H1 (cell line): ENCODE data around the gene LMNTD2. TPM values are rescaled to one million over a fixed set of nuclear protein-coding genes. Genes with fewer than 3 reads are reported as not detected.

Experiments
- CTCF ChIA-PET: fragments of 300-600 bp; sonication (Branson Sonifier 250); formaldehyde crosslinking; loops from one replicate; lab custom pipeline; 2021; ENCODE audit not compliant: partially characterized antibody; lab: Charles Lee
- POLR2A ChIA-PET: fragments of 300-600 bp; sonication (Branson Sonifier 250); formaldehyde crosslinking; loops from one replicate; lab custom pipeline; 2021; ENCODE audit warnings: inconsistent platforms; ENCODE audit not compliant: partially characterized antibody; lab: Charles Lee
- DNase-seq, 2 experiments: peaks; one replicate each; pipeline versions ENCODE4 v3.0.0 to v3.0.0-alpha.2; 2010 to 2022; ENCODE audit warnings: low spot score in 2 of 2, low read depth in 1 of 2, mixed read lengths in 1 of 2
- FAIRE-seq: peaks from 2 replicates; lab custom pipeline; 2011; peaks lifted over from hg19 to GRCh38; lab: Jason Lieb, UNC
- H2AFZ ChIP-seq: 2 replicates; pipeline ENCODE4 v1.8.1; 2012; ENCODE audit warnings: low read length, inconsistent platforms
- H2AK5ac ChIP-seq: 2 replicates; pipeline ENCODE4 v1.6.1; 2013; ENCODE audit warnings: low read depth, low read length
- H2BK120ac ChIP-seq: replicated peaks from 2 replicates; pipeline ENCODE3; 2013; ENCODE audit warnings: low read depth, low read length, inconsistent platforms
- H2BK12ac ChIP-seq: 2 replicates; pipeline ENCODE4 v1.6.1; 2013; ENCODE audit warnings: low read depth, low read length
- H2BK15ac ChIP-seq: 2 replicates; pipeline ENCODE4 v1.6.1; 2013; ENCODE audit warnings: low read length
- H2BK20ac ChIP-seq: 2 replicates; pipeline ENCODE4 v1.6.1; 2013; ENCODE audit warnings: low read length
- H2BK5ac ChIP-seq: 2 replicates; pipeline ENCODE4 v1.6.1; 2013; ENCODE audit warnings: low read depth, low read length
- H3K14ac ChIP-seq: 2 replicates; pipeline ENCODE4 v1.6.1; 2013; ENCODE audit warnings: inconsistent platforms; ENCODE audit not compliant: insufficient read length
- H3K18ac ChIP-seq: 2 replicates; pipeline ENCODE4 v1.6.1; 2013; ENCODE audit warnings: low read length; ENCODE audit errors: extremely low read depth
- H3K23ac ChIP-seq: 2 replicates; pipeline ENCODE4 v1.6.1; 2013; ENCODE audit warnings: inconsistent platforms; ENCODE audit not compliant: insufficient read length
- H3K23me2 ChIP-seq: 2 replicates; pipeline ENCODE4 v1.6.1; 2013; ENCODE audit warnings: low read depth, low read length
- H3K27ac ChIP-seq: 2 replicates; pipeline ENCODE4 v1.6.1; 2011; ENCODE audit warnings: low read depth, low read length, inconsistent platforms
- H3K27me3 ChIP-seq, 4 experiments: replicated peaks in 1 of 4; 1 replicate in 1 of 4; 2 replicates in 3 of 4; pipeline versions ENCODE4 v1.6.1 to v1.8.1; 2011 to 2013; ENCODE audit warnings: low read length in 3 of 4, mild to moderate bottlenecking in 3 of 4, inconsistent platforms in 2 of 4, mixed read lengths in 2 of 4, moderate library complexity in 1 of 4; ENCODE audit not compliant: control insufficient read depth in 3 of 4, insufficient read depth in 3 of 4; ENCODE audit errors: extremely low read depth in 1 of 4
- H3K36me3 ChIP-seq, 4 experiments: 2 replicates each; pipeline versions ENCODE4 v1.6.1 to v1.8.1; 2011 to 2013; ENCODE audit warnings: mild to moderate bottlenecking in 4 of 4, low read length in 3 of 4, moderate library complexity in 2 of 4, control low read depth in 1 of 4, inconsistent platforms in 1 of 4; ENCODE audit not compliant: insufficient read depth in 4 of 4, control insufficient read depth in 2 of 4
- H3K4ac ChIP-seq: replicated peaks from 2 replicates; pipeline ENCODE3; 2013; ENCODE audit warnings: low read length, low read depth, mixed read lengths, inconsistent platforms; ENCODE audit not compliant: insufficient read length
- H3K4me1 ChIP-seq, 4 experiments: replicated peaks in 1 of 4; 1 replicate in 1 of 4; 2 replicates in 3 of 4; pipeline versions ENCODE4 v1.6.1 to v1.8.1; 2011 to 2013; ENCODE audit warnings: low read length in 3 of 4, inconsistent platforms in 2 of 4, mixed read lengths in 1 of 4; ENCODE audit not compliant: insufficient read depth in 4 of 4, control insufficient read depth in 3 of 4
- H3K4me2 ChIP-seq, 2 experiments: 2 replicates each; pipeline versions ENCODE4 v1.6.1 to v1.8.1; 2011 to 2013; ENCODE audit warnings: low read depth in 2 of 2, low read length in 2 of 2, control low read depth in 1 of 2, inconsistent platforms in 1 of 2, mild to moderate bottlenecking in 1 of 2; ENCODE audit not compliant: insufficient read depth in 1 of 2
- H3K4me3 ChIP-seq, 4 experiments: fragments of 200-600, 300-600 bp in 1 of 4; sonication (generic), shearing (Covaris generic), sonication (Bioruptor Twin) in 1 of 4; 2 replicates each; pipeline versions ENCODE4 v1.5.1 to v1.8.1; 2011 to 2016; ENCODE audit warnings: low read length in 4 of 4, low read depth in 3 of 4, control low read depth in 2 of 4, inconsistent platforms in 2 of 4, mild to moderate bottlenecking in 2 of 4, mixed read lengths in 1 of 4, moderate library complexity in 1 of 4; ENCODE audit not compliant: insufficient read depth in 2 of 4; ENCODE audit errors: extremely low read depth in 1 of 4
- H3K56ac ChIP-seq: replicated peaks from 2 replicates; pipeline ENCODE3; 2013; ENCODE audit warnings: low read depth, mild to moderate bottlenecking, mixed read lengths, low read length, inconsistent platforms; ENCODE audit not compliant: insufficient read length
- H3K79me1 ChIP-seq: 2 replicates; pipeline ENCODE4 v1.6.1; 2013; ENCODE audit warnings: low read depth, low read length, control low read depth
- H3K79me2 ChIP-seq, 2 experiments: 2 replicates each; pipeline versions ENCODE4 v1.6.1 to v1.8.1; 2012 to 2013; ENCODE audit warnings: low read length in 2 of 2, mild to moderate bottlenecking in 2 of 2, inconsistent platforms in 1 of 2; ENCODE audit not compliant: insufficient read depth in 2 of 2, control insufficient read depth in 1 of 2
- H3K9ac ChIP-seq, 4 experiments: replicated peaks in 1 of 4; 1 replicate in 1 of 4; 2 replicates in 3 of 4; pipeline versions ENCODE4 v1.6.1 to v1.8.1; 2011 to 2013; ENCODE audit warnings: low read depth in 3 of 4, low read length in 3 of 4, control low read depth in 2 of 4, mild to moderate bottlenecking in 2 of 4, moderate library complexity in 2 of 4, inconsistent platforms in 1 of 4; ENCODE audit errors: extremely low read depth in 1 of 4
- H3K9me3 ChIP-seq, 2 experiments: 2 replicates each; pipeline versions ENCODE4 v1.6.1 to v1.8.1; 2012 to 2013; ENCODE audit warnings: mild to moderate bottlenecking in 2 of 2, moderate library complexity in 2 of 2, control low read depth in 1 of 2, inconsistent platforms in 1 of 2, low read depth in 1 of 2, low read length in 1 of 2, mixed read lengths in 1 of 2; ENCODE audit not compliant: insufficient read depth in 2 of 2
- H4K20me1 ChIP-seq, 2 experiments: replicated peaks in 1 of 2; 2 replicates each; pipeline versions ENCODE3 to v1.8.1; 2011 to 2013; ENCODE audit warnings: inconsistent platforms in 2 of 2, low read length in 2 of 2, mild to moderate bottlenecking in 1 of 2; ENCODE audit not compliant: insufficient read depth in 2 of 2, control insufficient read depth in 1 of 2
- H4K5ac ChIP-seq: 2 replicates; pipeline ENCODE4 v1.6.1; 2013; ENCODE audit warnings: low read length, low read depth, mixed read lengths, inconsistent platforms; ENCODE audit not compliant: insufficient read length
- H4K8ac ChIP-seq: 2 replicates; pipeline ENCODE4 v1.8.0; 2013; ENCODE audit warnings: mild to moderate bottlenecking, moderate library complexity, low read length, inconsistent platforms; ENCODE audit not compliant: insufficient read depth; ENCODE audit errors: extremely low read depth
- H4K91ac ChIP-seq: replicated peaks from 2 replicates; pipeline ENCODE3; 2013; ENCODE audit warnings: low read length, mixed read lengths, inconsistent platforms; ENCODE audit not compliant: insufficient read length
- ATF3 ChIP-seq: IDR thresholded peaks from 2 replicates; pipeline ENCODE4 v1.6.1; 2011; ENCODE audit warnings: low read depth, mild to moderate bottlenecking, low read length; ENCODE audit not compliant: insufficient read depth
- CREB1 ChIP-seq: IDR thresholded peaks from 2 replicates; pipeline ENCODE4 v1.6.1; 2012; ENCODE audit warnings: inconsistent platforms
- GTF2F1 ChIP-seq: IDR thresholded peaks from 2 replicates; pipeline ENCODE4 v1.6.1; 2012; ENCODE audit warnings: low read depth, low read length, improper control_type of control experiment, borderline replicate concordance
- KDM1A ChIP-seq: fragments of 200-600, 300-600 bp; sonication (generic); IDR thresholded peaks from 2 replicates; pipeline ENCODE4 v1.7.1; 2016; ENCODE audit warnings: mild to moderate bottlenecking, low read length, borderline replicate concordance
- RBBP5 ChIP-seq: IDR thresholded peaks from 2 replicates; pipeline ENCODE4 v1.7.1; 2012; ENCODE audit warnings: low read depth, mild to moderate bottlenecking, inconsistent platforms, low read length, moderate library complexity, borderline replicate concordance
- RNF2 ChIP-seq: fragments of 200-900, 300-1000 bp; sonication (generic); IDR thresholded peaks from 2 replicates; pipeline ENCODE4 v1.7.1; 2016; ENCODE audit warnings: borderline replicate concordance, low read depth, mild to moderate bottlenecking, antibody characterized with exemption, low read length; ENCODE audit not compliant: poor library complexity, severe bottlenecking; ENCODE audit errors: missing control alignments
- RXRA ChIP-seq: IDR thresholded peaks from 2 replicates; pipeline ENCODE4 v1.6.1; 2011; ENCODE audit warnings: low read depth, mild to moderate bottlenecking, low read length, moderate library complexity; ENCODE audit not compliant: insufficient read depth
- USF2 ChIP-seq: IDR thresholded peaks from 2 replicates; pipeline ENCODE4 v1.6.1; 2011; ENCODE audit warnings: low read length, improper control_type of control experiment
- WGBS, 2 experiments: shearing (Covaris generic) in 1 of 2; methylation state at CpG; one replicate each; pipeline versions ENCODE4 v1.1.6 to v1.1.7; 2013 to 2015; ENCODE audit warnings: low lambda C conversion rate in 2 of 2, mixed read lengths in 2 of 2, inconsistent platforms in 1 of 2, low coverage in 1 of 2, missing lambda C conversion rate in 1 of 2; ENCODE audit not compliant: insufficient replicate concordance in 2 of 2, insufficient coverage in 1 of 2, insufficient read length in 1 of 2; ENCODE audit errors: extremely low coverage in 1 of 2, missing lambda C conversion rate in 1 of 2; 5-methylcytosine and 5-hydroxymethylcytosine counted together
- polyA plus RNA-seq, 7 experiments: library from polyadenylated mRNA; depleted of rRNA in 3 of 7; stranded (reverse) in 5 of 7; unstranded in 2 of 7; fragments of >200 nt in 5 of 7; fragments of 200-250 nt in 2 of 7; gene quantifications; 1 replicate in 5 of 7; 2 replicates in 1 of 7; 4 replicates in 1 of 7; pipeline versions ENCODE4 v1.2.1 to v1.2.3, GENCODE V29; 2011 to 2013; ENCODE audit warnings: missing spikeins in 2 of 7, mixed read lengths in 2 of 7
- total RNA-seq: library from RNA; stranded (reverse); fragmentation: NEBNext Ultra II Directional; extraction: Animal tissue kit (Norgen Biotek cat#: 25700); gene quantifications from 2 replicates; pipeline ENCODE4 v1.2.1, GENCODE V29; 2021

Gene LMNTD2
- total and polyA plus RNA-seq, 2 of the 8 experiments (the other 6 are each of a cell fraction or from before 2014, with no cell fraction given), result 1.6 to 3.1 TPM

- Histone ChIP-seq H3K9me3 (no peaks in the 10 kb centered on the region), H4K5ac (no peak overlapping the region), H4K8ac (no peak overlapping the region), H2BK20ac (no peak overlapping the region), H2BK5ac (no peak overlapping the region), H3K79me1 (peaks cover 8% of the 10 kb centered on the region; the same call in 1 of the 2 replicates), H3K14ac (no peak overlapping the region), H3K27ac (no peak overlapping the region), H3K23ac (no peak overlapping the region), H4K91ac (no peak overlapping the region), H2BK12ac (no peak overlapping the region), H3K79me2 (peaks cover 0 to 12% of the 10 kb centered on the region in 2 experiments; a peak in 2 of 4 replicates), H3K23me2 (no peaks in the 10 kb centered on the region), H2AK5ac (no peak overlapping the region), H2BK120ac (no peak overlapping the region), H3K4me1 (no peaks in the 10 kb centered on the region), H3K4ac (no peak overlapping the region), H3K9ac (no peak overlapping the region; a peak in 1 of 7 replicates), H2BK15ac (no peak overlapping the region), H4K20me1 (peaks cover 19 to 23% of the 10 kb centered on the region in 2 experiments), H3K4me3 (no peak overlapping the region), H3K4me2 (no peak overlapping the region), H3K27me3 (no peaks in the 10 kb centered on the region), H3K18ac (no peak overlapping the region), H2AFZ (no peak overlapping the region), H3K36me3 (peaks cover 30 to 57% (median 47%) of the 10 kb centered on the region in 4 experiments), H3K56ac (no peak overlapping the region)
- 94% methylated on average over 6 of the region's 6 CpGs; no CpG with 5 or more reads in 1 of the 2 experiments for WGBS, 2 experiments
- DNase-seq (no peak), FAIRE-seq (no peak)
- ChIA-PET POLR2A (interaction anchor here (0.6 to 2.2 kb wide), 2 partner anchors 10 to 17 kb away, joined by 3 to 9 read pairs; no protein-coding TSS in a partner anchor), CTCF (interaction anchor here (0.6 to 1.4 kb wide), 2 partner anchors 68 to 136 kb away, joined by 3 to 5 read pairs; no protein-coding TSS in a partner anchor)
- TF ChIP-seq GTF2F1 (no peak), RBBP5 (no peak), RNF2 (no peak), CREB1 (no peak), ATF3 (no peak), USF2 (no peak), KDM1A (no peak), RXRA (no peak)
Observed at GRCh38 chr11:587978-588380, 27.4 kb upstream of the LMNTD2 start.
